KOPT-K1 (cell line): ENCODE results near the gene ZNF22.

Experiments used
- H3K27ac ChIP-seq: fragments of 200-600 bp; sonication (generic); 2 replicates; pipeline ENCODE4 v1.5.1; 2016; ENCODE audit warnings: antibody characterized with exemption, mild to moderate bottlenecking, low read depth, low read length; ENCODE audit not compliant: poor library complexity, severe bottlenecking
- H3K36me3 ChIP-seq: fragments of 200-600 bp; sonication (generic); 2 replicates; pipeline ENCODE4 v1.5.1; 2017; ENCODE audit warnings: antibody characterized with exemption, mild to moderate bottlenecking, low read length, moderate library complexity; ENCODE audit not compliant: insufficient read depth
- H3K9me3 ChIP-seq: fragments of 200-600 bp; sonication (generic); 2 replicates; pipeline ENCODE4 v1.5.1; 2017; ENCODE audit warnings: antibody characterized with exemption, low read length, mild to moderate bottlenecking; ENCODE audit not compliant: insufficient read depth, poor library complexity, severe bottlenecking

ZNF22 gene

GRCh38 chr10:45052700-45053099 lies 52.0 kb downstream of the ZNF22 start:
- Histone ChIP-seq H3K9me3 (peaks cover 7% of the 10 kb centered on the region), H3K27ac (no peak overlapping the region), H3K36me3 (no peaks in the 10 kb centered on the region)

- no peaks in the 10 kb centered on the region for H3K36me3 ChIP-seq
- H3K27ac ChIP-seq: no peak overlapping the region
- H3K9me3 ChIP-seq: no peaks in the 10 kb centered on the region
Observed at GRCh38 chr10:45053569-45054100, 52.9 kb downstream of the ZNF22 start.
